HG03175 (cell line): ENCODE measurements around the gene CST7.

ENCODE experiments used
- ATAC-seq: cut with Tn5 transposase; IDR thresholded peaks from one replicate; pipeline ENCODE4 v1.9.1; 2021; ENCODE audit warnings: mild to moderate bottlenecking, moderate library complexity; ENCODE audit not compliant: unreplicated experiment

Gene CST7

DNA sequence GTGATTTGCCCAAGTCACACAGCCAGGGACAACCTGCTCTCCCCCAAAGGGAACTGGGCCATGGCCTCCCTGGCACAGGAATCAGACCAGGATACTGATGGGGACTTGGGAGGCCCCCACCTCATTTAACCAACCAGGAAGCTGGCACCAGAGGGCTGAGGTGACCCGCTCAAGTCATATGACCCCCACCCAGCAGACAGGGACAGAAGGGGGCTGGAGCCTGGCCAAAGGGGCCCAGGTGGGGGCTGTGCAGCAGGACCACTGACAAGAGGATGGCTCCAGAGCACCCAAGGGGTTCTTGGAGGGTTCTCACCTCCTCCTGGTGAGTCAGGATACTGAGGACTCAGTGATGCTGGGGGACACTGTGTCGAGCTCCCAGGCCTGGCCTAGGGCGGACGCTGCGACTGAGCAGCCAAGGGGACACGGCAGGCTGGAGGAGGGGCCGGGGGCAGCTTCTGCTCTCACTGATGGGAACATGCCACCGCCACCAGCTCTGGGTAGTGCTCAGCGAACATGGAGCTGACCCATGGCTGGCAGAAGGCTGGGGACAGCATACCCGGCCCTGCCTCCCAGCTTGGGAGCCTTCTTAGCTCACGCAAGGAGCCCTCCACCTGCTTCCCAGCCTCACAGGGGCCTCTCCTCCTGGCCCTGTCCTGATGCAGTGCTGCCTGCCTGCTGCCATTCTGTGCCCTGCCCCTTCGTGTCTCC, 1.2 kb downstream of the CST7 start:
- ATAC-seq: no peak

DNA sequence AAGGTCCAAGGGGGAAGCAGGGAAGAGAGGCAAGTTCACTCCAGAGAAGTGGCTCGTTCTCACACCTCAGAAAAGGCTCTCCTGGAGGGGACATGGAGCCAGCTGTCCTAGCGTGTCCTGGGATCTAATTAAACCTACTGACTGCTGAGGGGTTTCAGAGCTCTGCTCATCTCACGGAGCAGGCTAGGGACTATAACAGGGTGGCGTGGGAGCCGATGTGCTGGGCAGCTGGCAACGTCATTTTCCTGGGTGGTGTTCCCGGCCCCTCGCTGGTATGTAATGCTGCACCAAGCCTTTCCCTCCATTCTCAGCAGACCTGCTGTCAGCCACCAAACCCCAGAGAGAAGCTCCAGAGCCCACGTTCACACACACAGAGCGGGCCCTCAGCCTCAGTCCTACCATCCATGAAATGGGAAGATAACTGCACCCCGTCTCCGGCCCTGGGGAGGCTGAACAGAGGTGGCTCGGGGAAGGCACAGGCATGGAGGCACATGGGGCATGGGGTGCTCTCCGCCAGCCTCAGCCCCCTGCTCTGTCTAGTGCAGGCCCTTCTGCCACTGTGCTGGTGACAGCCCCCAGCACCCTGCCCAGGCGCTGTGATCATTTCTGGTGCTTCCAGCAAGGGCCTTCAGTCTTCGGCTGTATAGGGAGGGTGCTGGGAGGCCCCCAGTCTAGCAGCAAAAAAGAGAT, 1.9 kb downstream of the CST7 start:
- ATAC-seq: no peak

DNA sequence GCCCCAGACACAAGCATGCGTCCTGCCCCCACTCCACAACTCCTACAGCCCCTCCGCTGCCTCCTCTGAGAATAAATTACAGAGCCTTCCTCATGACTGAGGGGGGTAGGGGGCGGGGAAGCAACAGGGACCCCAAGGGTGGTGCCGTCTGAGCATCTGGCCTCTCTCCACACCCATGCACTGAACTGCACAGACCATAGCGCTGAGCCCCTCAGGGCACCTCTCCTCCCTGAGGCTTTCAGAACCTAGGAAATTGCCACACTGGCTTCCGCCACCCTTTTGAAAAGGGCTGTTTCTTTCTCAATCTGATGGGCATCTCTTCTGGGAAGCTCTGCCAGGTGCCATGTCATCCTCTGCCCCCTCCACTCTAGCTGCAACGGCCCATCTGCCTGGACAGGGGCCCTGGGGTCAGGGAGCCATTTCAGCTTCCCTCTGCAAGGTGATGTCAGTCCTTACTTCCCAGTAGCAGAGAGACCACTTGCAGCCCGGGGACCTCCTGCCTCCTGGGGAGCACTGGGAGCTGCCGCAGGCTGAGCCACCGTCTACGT, 2.5 kb downstream of the CST7 start:
- no peak for ATAC-seq

DNA sequence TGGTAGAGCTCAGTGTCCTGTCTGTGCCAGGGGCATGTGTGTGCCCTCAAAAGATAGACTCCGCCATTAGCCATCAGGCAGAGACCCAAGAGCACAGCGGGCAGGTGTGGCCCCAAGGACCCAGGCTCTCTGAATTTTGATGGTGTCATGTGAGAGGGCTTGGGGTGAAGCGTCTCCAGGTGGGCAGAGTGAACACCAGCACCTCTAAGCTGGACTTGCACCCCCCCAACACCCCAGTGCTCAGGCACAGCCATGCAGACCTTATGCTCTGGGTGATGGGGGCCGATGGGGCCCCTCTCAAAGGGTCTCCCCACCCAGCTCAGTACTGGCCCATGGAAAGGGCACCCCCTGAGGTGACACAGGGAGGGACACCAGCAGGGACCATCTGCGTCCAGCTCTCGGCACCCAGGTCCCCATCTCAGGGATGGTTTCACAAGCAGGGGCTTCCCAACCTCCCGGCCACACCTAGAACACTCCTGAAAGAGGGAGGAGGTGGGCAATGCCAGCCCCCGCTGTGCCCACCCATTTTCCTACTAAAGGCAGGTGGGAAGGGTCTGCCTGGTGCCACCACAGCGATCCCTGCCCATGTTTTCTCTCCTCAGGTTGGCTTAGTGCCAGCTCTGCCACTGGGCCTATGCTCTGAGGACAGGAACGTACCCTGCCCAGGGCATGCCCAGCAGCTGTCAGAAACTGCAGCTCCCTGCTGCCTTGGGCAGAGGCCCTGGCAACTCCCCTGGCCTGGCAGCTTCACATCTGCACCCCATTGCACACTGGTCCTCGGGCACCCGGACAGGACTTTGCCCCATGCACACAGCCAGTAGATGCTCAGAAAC, 3.5 kb downstream of the CST7 start:
- ATAC-seq: no peak

DNA sequence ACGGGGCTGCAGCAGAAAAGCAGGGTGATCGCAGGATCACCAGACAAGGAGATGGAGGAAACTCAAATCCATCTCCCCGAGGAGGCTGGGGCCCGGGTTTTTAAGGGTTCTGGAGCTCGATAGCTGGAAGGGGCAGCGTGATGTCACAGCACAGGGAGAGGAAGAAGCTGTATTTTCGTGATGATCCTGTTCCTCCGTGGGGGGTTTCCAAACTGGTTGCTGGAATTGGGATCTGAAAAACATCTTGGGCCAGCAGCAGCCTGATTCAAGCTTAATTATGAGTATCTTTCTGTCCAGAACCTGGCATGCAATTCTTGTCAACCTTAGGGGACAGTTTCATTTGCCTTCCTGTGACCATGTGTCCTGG, 4.1 kb downstream of the CST7 start:
- ATAC-seq: no peak

DNA sequence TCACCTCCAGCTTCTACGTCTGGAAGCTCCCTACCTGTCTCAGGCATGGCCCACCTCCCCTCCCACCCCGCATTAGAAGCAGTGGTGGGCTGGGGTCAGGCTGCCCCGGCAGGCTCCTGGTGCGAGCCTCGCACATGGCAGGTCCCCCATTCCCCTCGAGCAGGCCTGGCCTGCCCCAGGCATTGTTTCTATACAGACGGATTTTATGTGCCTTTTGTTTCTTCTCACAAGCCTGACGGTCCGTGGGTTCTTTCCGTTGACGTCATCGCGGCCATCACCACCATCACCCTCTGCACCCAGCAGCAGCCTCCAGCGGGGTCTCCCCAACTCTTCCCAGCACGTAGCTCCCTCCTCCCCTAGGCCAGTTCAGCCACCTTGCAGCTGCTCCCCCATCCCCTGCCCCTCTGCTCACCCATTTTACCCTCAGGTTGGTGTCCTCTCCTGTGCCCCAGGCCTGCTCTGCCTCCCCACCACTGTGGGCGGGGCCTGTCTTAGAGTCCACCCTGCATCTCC, 4.6 kb downstream of the CST7 start:
- ATAC-seq: no peak

DNA sequence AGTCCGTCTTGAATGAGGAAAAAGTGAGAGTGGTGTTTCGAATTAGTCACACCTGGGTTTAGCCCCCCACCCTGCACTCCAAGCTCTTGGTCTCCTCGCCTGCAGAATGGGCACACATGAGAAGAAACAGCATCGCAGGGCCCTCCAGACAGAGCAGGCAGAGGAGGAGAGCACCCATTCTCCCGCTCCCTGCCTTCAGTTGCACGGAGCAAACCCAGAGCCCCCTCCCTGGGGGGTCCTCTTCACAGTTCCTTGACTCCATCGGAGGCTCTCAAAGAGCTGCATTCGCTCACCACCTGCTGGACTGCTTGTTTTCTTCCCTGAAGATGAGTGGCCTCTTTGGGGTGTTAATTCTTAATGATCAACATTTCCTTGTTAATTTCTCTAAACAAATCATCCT, 5.1 kb downstream of the CST7 start:
- ATAC-seq: no peak

DNA sequence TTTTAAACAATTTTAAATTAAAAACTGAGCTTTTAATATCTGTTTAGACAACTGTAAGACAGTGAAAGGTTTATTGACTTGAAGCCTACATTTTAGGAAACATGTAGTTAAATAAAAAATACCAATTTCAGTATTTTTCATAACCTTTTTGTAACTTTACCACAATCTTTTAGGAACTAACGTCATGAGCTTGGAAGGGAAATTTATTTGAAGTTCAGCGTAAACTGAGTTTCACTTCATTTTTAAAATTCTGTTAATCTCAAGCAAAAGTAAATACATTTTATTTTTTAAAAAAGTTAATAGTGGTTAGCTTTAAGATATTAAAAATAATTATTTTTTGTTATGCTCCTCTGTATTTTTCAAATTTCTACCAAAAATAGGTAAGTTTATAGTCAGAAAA, 5.5 kb downstream of the CST7 start:
- ATAC-seq: no peak

DNA sequence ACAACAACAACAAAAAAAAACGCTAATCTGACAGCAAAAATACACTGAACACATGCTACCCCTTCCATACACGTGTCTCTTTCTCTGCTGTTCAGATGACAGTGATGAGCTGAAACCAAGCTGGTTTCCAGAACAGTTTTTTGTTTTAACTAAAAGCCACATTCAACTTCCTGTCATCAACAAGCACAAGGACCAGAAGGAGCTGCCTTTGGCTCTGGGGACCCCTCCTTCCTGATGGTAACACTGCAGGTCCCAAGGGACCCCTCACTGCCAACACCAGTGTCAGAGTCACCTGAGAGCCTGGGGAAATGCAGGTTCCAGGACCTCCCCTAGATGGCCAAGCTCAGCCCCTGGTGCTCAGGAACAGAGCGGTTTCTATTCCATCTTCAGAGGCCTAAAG, 6.0 kb downstream of the CST7 start:
- ATAC-seq: peak; percentile 80

DNA sequence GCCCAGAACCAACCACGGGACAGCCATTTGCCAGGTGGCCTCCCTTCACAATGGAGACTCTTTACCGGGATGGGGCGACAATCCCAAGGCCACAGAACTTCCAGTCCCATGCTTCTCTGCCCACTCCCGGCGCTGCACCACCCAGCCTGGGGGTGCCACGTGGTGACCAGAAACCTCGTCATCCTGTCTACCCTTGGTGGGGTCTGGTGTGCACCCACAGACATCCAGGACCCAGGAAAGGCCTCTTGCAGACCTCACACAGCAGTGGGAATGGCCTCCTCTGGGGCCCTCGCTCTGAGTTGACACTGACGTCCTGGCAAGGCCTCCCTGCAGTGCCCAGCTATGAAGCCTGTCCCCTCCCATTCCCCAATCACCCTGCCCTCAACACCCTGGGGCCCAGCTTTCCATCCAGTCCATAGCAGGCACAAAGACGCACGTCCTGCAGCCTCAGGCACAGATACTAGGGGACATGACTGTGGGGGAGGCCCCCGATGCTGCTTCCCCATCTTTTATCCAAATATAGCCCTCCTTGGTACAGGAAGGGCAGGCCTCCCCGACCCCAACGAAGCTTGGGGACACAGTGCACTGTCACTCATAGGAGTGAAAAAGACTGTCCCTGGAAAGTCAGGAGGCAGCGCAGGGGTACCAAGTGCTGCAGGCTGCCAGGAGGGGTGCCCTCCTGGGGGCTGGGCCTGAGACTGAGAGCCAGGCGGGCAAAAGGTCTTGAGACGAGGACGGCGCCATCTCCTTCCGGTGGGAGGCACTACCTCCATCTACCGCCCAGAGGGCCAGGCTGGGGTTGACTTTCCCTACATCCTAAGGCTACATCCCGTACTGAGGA, 7.2 kb downstream of the CST7 start:
- no peak for ATAC-seq

DNA sequence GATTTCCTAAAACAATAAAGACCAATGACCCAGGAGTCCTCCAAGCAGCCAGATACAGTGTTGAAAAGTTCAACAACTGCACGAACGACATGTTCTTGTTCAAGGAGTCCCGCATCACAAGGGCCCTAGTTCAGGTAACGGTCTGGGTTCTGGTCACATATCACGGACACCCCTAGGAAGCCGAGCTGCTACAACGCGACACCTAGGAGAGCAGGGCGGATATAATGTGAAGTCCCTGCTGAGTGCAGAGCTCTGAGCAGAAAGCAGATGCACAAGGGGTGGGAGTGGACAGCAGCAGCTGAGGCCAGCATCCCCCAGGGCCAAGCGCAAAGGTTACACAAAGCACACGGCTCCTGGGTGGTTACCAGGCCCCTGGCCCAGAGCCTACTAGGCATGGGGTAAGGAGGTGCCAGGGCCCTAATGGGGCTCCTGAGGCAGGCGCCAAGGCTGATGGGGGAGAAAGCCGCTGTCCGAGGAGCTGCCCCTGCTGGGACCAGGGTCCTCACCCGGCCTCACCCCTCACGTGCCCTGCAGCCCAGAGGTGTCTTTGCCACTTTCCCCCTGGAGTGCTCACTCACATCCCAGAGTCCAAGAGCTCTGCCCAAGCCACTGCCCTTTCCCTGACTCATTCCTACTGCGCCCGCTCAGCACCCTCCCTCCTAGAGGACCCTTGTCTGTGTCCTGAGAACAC, 8.4 kb downstream of the CST7 start:
- ATAC-seq: no peak

DNA sequence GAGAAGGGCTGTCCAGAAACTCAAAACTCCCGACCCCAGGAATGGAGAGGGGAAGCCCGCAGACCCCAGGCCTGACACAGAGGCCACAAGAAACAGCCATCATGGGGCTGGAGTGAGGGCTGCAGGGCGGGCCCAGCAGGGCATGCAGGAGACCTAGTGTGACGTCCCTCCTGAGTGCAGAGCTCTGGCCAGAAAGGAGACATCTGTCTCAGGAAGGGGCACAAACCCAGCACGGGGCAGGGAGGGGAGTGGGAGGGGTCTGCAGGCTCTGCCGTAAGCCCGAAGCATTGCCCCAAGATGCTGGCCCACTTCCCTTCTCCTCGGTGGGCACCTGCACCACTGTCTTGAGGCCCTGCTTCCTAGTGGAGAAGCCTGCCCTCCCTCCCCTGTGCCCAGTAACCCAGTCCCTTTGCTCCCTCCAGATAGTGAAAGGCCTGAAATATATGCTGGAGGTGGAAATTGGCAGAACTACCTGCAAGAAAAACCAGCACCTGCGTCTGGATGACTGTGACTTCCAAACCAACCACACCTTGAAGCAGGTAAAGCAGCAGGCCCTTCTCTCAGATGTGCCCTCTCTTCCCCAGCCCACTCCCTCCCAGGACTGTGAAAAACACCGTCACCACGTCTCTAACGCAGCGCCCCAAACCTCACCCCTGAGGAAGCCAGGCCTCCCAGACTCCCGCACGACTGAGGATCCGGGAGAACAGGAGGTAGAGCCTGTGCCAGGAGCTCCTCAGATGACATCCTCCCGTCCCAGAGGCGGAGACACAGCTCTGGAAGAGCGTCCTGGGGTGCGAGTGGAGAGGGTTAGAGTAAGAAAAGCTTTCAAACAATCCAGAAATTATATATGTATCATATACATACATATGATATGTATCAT, 9.7 kb downstream of the CST7 start:
- no peak for ATAC-seq

DNA sequence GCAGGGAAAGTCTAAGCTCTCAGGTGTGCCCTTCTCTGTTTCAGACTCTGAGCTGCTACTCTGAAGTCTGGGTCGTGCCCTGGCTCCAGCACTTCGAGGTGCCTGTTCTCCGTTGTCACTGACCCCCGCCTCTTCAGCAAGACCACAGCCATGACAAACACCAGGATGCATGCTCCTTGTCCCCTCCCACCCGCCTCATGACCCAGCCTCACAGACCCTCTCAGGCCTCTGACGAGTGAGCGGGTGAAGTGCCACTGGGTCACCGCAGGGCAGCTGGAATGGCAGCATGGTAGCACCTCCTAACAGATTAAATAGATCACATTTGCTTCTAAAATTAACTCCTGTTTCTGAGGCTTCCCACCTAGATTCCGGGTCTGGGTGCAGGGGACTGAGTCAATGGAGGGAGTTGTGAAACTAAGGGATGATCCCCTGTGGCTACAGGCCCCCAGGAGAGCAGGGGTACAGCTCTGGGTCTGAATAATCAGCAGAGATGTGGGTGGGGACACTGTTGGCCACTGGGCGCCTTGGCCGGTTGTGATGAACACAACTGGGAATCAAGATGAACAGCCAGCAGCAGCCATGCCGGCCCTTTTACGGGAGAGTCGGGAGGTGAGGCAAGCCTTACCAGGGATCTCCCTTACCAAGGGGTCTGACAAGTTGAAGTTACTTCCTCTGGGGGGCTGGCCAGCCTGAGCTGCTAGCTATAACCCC, 10.7 kb downstream of the CST7 start:
- no peak for ATAC-seq

DNA sequence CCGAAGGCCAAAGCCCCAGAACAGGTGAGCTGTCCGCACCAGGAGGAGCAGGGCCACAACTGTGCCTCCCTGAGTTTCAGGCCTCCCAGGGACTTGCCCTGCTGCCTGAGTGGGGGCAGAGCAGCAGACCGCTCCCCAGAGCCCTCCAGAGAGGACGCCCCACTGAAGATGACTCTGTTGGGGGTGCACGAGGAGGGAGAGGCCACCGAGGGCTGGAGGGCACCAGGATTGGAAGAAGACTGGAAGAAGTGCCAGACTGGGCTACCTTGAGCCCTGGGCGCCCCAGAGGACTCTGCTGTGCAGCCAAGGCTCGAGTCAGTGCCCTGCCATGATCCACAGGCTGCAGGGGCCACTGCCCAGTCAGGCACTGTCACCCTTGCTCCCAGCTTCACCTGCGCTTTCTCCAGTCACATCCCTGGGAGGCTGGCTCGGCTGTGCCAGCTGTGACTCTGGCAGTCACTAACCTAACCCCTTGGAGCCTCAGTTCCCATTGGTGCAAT, 11.3 kb downstream of the CST7 start:
- no peak for ATAC-seq

DNA sequence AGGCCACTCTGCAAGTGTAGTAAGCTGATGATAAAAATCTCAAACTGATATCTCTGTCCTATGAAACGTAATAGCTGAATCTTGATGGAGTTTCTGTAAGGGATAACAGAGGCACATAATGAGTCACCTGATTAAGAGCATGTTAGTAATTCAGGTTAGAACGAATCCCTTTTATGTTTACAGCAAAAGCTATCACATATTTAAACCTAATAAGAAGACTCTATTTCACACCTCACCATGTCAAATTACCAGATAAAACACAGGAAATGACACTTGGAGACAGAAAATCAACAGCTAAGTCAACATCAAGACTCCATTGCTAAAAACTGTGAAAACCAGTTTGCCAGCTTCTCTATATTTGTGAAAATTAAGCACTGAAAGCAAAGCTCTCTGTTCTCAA, 11.8 kb downstream of the CST7 start:
- ATAC-seq: no peak

DNA sequence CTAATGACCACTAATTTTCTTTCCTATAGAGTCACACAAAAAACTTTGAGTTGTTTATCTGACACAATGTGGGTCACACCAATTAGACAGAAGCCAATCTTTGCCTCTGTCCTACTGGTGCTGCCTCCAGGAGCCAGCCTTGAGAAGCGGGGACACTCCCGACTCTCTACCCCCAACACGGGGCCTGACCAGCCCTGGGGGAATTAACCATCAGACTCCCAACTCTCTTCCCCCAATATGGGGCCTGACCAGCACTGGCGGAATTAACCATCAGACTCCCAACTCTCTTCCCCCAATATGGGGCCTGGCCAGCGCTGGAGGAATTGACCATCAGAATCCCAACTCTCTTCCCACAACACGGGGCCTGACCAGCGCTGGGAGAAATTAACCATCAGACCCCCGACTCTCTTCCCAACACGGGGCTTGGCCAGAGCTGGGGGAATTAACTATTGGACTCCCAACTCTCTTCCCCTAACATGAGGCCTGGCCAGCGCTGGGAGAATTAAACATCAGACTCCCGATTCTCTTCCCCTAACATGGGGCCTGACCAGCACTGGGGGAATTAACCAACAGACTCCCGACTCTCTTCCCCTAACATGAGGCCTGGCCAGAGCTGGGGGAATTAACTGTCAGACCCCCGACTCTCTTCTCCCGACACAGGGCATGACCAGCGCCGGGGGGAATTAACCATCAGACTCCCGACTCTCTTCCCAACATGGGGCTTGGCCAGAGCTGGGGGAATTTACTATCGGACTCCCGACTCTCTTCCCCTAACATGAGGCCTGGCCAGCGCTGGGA, 12.5 kb downstream of the CST7 start:
- ATAC-seq: no peak

DNA sequence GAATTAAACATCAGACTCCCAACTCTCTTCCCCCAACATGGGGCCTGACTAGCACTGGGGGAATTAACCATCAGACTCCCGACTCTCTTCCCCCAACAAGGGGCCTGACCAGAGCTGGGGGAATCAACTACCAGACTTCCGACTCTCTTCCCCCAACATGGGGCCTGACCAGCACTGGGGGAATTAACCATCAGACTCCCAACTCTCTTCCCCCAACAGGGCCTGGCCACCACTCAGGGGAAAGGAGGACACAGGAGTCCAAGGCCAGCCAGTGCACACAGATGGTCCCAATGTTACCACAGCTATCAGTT, 13.1 kb downstream of the CST7 start:
- ATAC-seq: no peak

DNA sequence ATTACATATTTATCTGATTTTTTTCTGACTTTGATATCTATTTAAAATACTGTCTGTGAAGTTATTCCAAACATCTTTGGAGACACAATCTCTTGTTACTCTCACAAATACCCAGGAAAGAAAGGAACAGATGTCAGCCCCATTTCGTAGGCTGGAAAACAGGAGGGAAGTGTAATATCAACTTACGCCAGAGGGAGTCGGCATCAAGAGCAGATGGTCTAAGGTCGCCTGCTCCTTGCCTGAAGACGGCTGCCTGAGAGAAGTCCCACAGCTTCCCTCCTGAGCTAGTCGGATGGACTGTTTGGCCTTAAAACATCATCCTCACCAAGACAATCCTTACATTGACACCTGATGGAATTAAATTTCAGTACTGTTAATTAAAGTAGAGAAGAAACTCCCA, 13.4 kb downstream of the CST7 start:
- ATAC-seq: no peak
